ENCODE results near the gene CNTF. TPM values are rescaled to one million over a fixed set of nuclear protein-coding genes. Genes with fewer than 3 reads are reported as not detected.

Gene CNTF
- total RNA-seq, 1 donor from 2014 or later, result 1.2 TPM

DNA sequence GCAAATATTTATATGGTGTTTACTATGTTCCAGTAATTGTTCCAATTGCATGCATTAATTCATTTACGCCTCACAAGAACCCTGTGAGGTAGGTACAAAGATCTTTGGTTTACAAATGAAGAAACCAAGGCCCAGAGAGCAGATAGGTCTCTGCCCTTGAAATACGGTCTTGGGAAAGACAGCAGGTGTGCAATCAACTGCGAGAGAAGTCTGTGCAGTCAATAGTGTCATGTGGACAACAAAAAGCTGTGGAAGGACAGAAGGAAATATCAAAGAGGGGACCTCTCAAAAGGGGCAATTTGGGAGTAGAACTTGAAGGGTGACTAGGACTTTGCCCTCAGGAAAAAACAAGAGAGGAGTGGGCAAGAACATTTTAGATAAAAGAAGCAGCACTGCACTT is 8.9 kb downstream of the CNTF start:
- no peak for ATAC-seq
- no peaks in the 10 kb centered on the region for H3K36me3 ChIP-seq
- no peak for TF ChIP-seq CTCF (IDR thresholded peaks at IDR 0.05)

DNA sequence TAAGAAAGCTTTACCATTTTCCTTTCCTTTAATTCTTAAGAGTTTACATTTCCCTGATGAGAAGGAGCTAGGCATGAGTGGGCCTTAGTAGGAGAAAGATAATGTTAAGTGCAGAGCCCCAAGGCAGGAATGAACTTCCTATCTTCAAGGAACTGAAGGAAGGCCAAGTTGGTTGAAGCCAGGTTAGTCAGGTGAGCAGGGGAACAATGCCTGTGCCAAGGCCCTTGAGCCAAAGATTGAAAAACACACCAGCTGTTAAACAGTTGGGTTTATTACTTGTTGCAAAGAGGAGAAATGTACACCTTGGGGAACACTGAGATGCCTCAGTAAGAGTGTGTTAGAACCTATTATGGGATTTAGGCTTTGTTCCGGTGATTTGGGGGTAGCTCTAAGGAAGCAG is 10.0 kb downstream of the CNTF start:
- Histone ChIP-seq H3K36me3 (no peaks in the 10 kb centered on the region), H3K27ac (no peak overlapping the region), H3K9me3 (no peaks in the 10 kb centered on the region), H3K27me3 (no peaks in the 10 kb centered on the region), H3K4me3 (no peak overlapping the region), H3K4me1 (no peaks in the 10 kb centered on the region)
- ATAC-seq, result no peak
- no peak for TF ChIP-seq CTCF (IDR thresholded peaks at IDR 0.05)
- intact Hi-C loops (cut with DNase I), result no loop called here
- DNase-seq, result no peak

More for the DNA sequence above, 8.9 kb downstream of the CNTF start:
- H3K4me3 ChIP-seq, result no peak overlapping the region
- H3K27ac ChIP-seq, result no peak overlapping the region
- intact Hi-C loops (cut with DNase I), result no loop called here
- H3K27me3 ChIP-seq, result no peaks in the 10 kb centered on the region
- H3K4me1 ChIP-seq, result no peaks in the 10 kb centered on the region
- no peak for DNase-seq
- no peaks in the 10 kb centered on the region for H3K9me3 ChIP-seq

DNA sequence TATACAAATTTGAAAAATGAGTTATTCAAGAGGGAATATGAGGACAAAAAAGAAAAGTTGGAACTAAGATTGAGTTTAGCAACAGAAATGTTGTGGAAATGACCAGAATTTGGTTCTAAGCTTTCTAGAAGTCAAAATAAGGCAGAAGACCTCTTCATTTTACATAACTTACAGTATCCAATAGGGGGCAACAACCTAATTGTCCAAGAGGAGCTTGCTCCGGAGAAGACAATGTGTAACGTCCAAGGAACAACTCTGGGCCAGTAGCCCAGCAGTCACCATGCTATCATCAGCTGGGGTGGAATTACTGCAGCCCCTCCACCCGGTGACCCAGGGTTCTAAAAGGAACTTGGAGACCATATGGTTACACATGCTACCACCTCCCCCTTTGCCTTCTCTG is 14.1 kb downstream of the CNTF start:
- intact Hi-C loops (cut with DNase I), result no loop called here
- no peak for DNase-seq
- Histone ChIP-seq H3K4me1 (peaks cover 12% of the 10 kb centered on the region), H3K27ac (no peak overlapping the region), H3K27me3 (no peaks in the 10 kb centered on the region), H3K9me3 (no peaks in the 10 kb centered on the region), H3K4me3 (no peak overlapping the region), H3K36me3 (no peaks in the 10 kb centered on the region)
- TF ChIP-seq CTCF (IDR thresholded peaks at IDR 0.05), result no peak
- ATAC-seq, result no peak

GRCh38 chr11:58637371-58637770 is 14.9 kb downstream of the CNTF start:
- Histone ChIP-seq H3K4me1 (peaks cover 12% of the 10 kb centered on the region), H3K36me3 (no peaks in the 10 kb centered on the region), H3K9me3 (no peaks in the 10 kb centered on the region), H3K27ac (no peak overlapping the region), H3K4me3 (no peak overlapping the region), H3K27me3 (no peaks in the 10 kb centered on the region)
- intact Hi-C loops (cut with DNase I), result no loop called here
- DNase-seq (no peak), ATAC-seq (no peak)
- no peak for TF ChIP-seq CTCF (IDR thresholded peaks at IDR 0.05)

GRCh38 chr11:58639103-58639502 is 16.6 kb downstream of the CNTF start:
- no peak for DNase-seq
- Histone ChIP-seq H3K4me3 (no peak overlapping the region), H3K27me3 (no peaks in the 10 kb centered on the region), H3K27ac (no peak overlapping the region), H3K36me3 (no peaks in the 10 kb centered on the region), H3K4me1 (peaks cover 12% of the 10 kb centered on the region), H3K9me3 (no peaks in the 10 kb centered on the region)
- no peak for ATAC-seq
- intact Hi-C loops (cut with DNase I), result no loop called here
- TF ChIP-seq CTCF (IDR thresholded peaks at IDR 0.05), result no peak

GRCh38 chr11:58639669-58640068 is 17.2 kb downstream of the CNTF start:
- no peak overlapping the region for H3K27ac ChIP-seq
- H3K4me1 ChIP-seq, result peaks cover 12% of the 10 kb centered on the region
- H3K4me3 ChIP-seq, result no peak overlapping the region
- intact Hi-C loops (cut with DNase I), result no loop called here
- TF ChIP-seq CTCF (IDR thresholded peaks at IDR 0.05), result no peak
- H3K36me3 ChIP-seq, result no peaks in the 10 kb centered on the region
- no peaks in the 10 kb centered on the region for H3K9me3 ChIP-seq
- ATAC-seq (peak; percentile 62), DNase-seq (no peak)
- H3K27me3 ChIP-seq, result no peaks in the 10 kb centered on the region

Data from upper lobe of right lung (tissue), 1 donor.